ENCODE results near the gene ITM2C.

- no peak for TF ChIP-seq POLR2AphosphoS5 (IDR thresholded peaks at IDR 0.05; ENCODE audit: low read depth, low read length)
- TF ChIP-seq, protein P1, sequence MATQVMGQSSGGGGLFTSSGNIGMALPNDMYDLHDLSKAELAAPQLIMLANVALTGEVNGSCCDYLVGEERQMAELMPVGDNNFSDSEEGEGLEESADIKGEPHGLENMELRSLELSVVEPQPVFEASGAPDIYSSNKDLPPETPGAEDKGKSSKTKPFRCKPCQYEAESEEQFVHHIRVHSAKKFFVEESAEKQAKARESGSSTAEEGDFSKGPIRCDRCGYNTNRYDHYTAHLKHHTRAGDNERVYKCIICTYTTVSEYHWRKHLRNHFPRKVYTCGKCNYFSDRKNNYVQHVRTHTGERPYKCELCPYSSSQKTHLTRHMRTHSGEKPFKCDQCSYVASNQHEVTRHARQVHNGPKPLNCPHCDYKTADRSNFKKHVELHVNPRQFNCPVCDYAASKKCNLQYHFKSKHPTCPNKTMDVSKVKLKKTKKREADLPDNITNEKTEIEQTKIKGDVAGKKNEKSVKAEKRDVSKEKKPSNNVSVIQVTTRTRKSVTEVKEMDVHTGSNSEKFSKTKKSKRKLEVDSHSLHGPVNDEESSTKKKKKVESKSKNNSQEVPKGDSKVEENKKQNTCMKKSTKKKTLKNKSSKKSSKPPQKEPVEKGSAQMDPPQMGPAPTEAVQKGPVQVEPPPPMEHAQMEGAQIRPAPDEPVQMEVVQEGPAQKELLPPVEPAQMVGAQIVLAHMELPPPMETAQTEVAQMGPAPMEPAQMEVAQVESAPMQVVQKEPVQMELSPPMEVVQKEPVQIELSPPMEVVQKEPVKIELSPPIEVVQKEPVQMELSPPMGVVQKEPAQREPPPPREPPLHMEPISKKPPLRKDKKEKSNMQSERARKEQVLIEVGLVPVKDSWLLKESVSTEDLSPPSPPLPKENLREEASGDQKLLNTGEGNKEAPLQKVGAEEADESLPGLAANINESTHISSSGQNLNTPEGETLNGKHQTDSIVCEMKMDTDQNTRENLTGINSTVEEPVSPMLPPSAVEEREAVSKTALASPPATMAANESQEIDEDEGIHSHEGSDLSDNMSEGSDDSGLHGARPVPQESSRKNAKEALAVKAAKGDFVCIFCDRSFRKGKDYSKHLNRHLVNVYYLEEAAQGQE (IDR thresholded peaks at IDR 0.05; ENCODE audit: insufficient read depth in 1 of 2, low read depth in 2 of 2, low read length in 2 of 2): no peak
Observed at GRCh38 chr2:230900336-230900995, 35.7 kb downstream of the ITM2C start.

Data from PFSK-1 (cell line).